Neural progenitor cell (in vitro differentiated cells): ENCODE data around the gene ANKRD18B.
"Not testable (repeated sequence)": the region's sequence is repeated elsewhere in the genome, so short reads cannot be mapped to it uniquely, and the experiment has no call there.

Experiments used
- CTCF ChIP-seq: fragments of 200-600 bp; sonication (generic); IDR thresholded peaks from 2 replicates; pipeline ENCODE4 v1.5.1; 2017; ENCODE audit warnings: antibody characterized with exemption, mild to moderate bottlenecking
- EZH2 ChIP-seq: fragments of 200-600 bp; sonication (generic); IDR thresholded peaks from 2 replicates; pipeline ENCODE4 v1.6.1; 2017; ENCODE audit warnings: antibody characterized with exemption, mild to moderate bottlenecking, moderate library complexity
- EZH2phosphoT487 ChIP-seq: fragments of 200-600 bp; sonication (generic); IDR thresholded peaks from 2 replicates; pipeline ENCODE4 v1.6.1; 2017; ENCODE audit warnings: antibody characterized with exemption

- not testable (repeated sequence) for TF ChIP-seq CTCF, EZH2phosphoT487, EZH2
These were observed 11.5 kb upstream of the ANKRD18B start for GRCh38 chr9:33512535-33512934.
